ENCODE measurements around the gene AIRE. TPM values are rescaled to one million over a fixed set of nuclear protein-coding genes. Genes with fewer than 3 reads are reported as not detected.

AIRE gene
- total RNA-seq, 2 experiments from 2014 or later: not detected

DNA sequence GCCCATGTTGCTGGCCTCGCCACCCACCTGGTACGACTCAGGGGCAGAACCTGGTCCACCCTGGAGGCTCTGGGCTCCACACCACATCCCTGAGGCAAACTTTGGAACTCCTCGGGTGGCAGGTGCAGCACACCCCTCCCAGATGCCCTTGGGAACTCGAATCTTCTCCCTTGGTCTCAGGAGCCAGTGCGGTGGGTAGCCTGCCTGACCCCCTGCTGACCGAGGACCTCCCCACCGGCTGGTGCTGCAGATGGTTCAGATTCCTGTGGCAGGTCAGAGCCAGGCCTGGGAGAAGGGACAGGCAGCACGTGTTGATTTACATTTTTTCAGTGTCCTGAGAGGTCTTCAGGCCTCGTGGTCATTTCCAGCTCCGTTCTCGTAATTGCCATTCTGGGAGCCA lies 59.8 kb downstream of the AIRE start:
- CTCF ChIA-PET: no interaction called here

DNA sequence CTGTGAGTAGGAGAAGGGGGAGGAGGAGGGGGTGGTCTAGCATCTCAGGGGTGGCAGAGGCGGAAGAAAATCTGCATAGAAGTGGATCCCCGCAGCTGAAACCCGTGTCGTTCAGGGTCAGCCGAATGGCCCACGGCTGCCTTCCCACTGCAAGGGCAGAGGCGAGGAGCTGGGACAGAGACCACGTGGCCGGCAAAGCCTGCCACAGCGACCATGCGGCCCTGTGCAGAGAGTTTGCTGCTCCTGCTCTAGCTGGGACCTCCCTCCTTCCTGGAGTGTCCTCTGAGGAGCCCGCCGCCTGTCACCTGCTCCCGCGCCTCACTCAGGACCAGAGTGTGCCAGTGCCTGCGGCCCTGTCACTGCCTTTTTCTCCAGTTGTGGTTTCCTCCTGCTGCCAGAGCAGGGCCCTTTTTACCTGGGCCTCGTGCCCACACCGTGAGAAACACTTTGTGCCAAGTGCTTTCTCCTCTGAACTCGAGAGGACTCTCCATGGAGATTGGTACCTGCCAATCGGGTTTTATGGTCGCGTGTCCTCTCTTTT lies 62.3 kb downstream of the AIRE start:
- POLR2A ChIA-PET: no interaction called here
- CTCF ChIA-PET: no interaction called here

More for the DNA sequence above, 59.8 kb downstream of the AIRE start:
- POLR2A ChIA-PET: no interaction called here

Other genes starting within 250 kb of the AIRE start
- gene PWP2, start 178.5 kb upstream of the AIRE start, total RNA-seq: 10 to 100 TPM; 15.4 to 18.4 TPM
- gene GATD3, start 152.2 kb upstream of the AIRE start, total RNA-seq: 10 to 100 TPM; 10.5 to 11.8 TPM
- 1 to 10 TPM; 1.2 to 1.4 TPM for gene ICOSLG, start 44.9 kb upstream of the AIRE start, total RNA-seq
- gene DNMT3L, start 24.0 kb upstream of the AIRE start, total RNA-seq: not detected
- 100 to 1,000 TPM; 151 to 164 TPM for gene PFKL, start 14.2 kb downstream of the AIRE start, total RNA-seq
- gene CFAP410, start 53.5 kb downstream of the AIRE start, total RNA-seq: 10 to 100 TPM; 15.4 to 16.1 TPM
- 1 to 10 TPM; 6.5 to 6.8 TPM for gene TRPM2, start 67.7 kb downstream of the AIRE start, total RNA-seq
- gene LRRC3, start 169.6 kb downstream of the AIRE start, total RNA-seq: 1 to 10 TPM; 1.0 TPM